CD4-positive, alpha-beta T cell (primary cell): ENCODE data around the gene FUZ. TPM values are rescaled to one million over a fixed set of nuclear protein-coding genes. Genes with fewer than 3 reads are reported as not detected.
A peak's percentile ranks its signal among the peaks of the same experiment; 100 is the strongest.

Experiments used
- ATAC-seq: fragments of 200-7000 bp; cut with Tn5 transposase; one replicate; pipeline ENCODE4 v1.10.0; 2022; ENCODE audit warnings: mild to moderate bottlenecking; ENCODE audit not compliant: poor library complexity
- CTCF ChIA-PET: fragments of 350-600 bp; sonication (Branson Sonifier 250); formaldehyde crosslinking; loops from one replicate; lab custom pipeline; 2021; ENCODE audit warnings: antibody characterized with exemption, inconsistent platforms; lab: Charles Lee
- POLR2A ChIA-PET: fragments of 350-600 bp; sonication (Branson Sonifier 250); formaldehyde crosslinking; loops from one replicate; lab custom pipeline; 2021; ENCODE audit warnings: antibody characterized with exemption, inconsistent platforms; lab: Charles Lee
- DNase-seq, 14 experiments: peaks; one replicate each; pipeline ENCODE4 v3.0.0-alpha.2; 2013 to 2020; ENCODE audit warnings: mixed read lengths in 2 of 14
- H3K27ac ChIP-seq, 2 donors: one replicate each; pipeline versions ENCODE4 v1.5.1 to v1.7.0; 2013; ENCODE audit warnings: low read length in 2 of 2, low read depth in 1 of 2, mild to moderate bottlenecking in 1 of 2
- H3K27me3 ChIP-seq, 2 experiments: 1 replicate in 1 of 2; 2 replicates in 1 of 2; pipeline versions ENCODE4 v1.6.1 to v1.7.0; 2013; ENCODE audit warnings: low read length in 2 of 2, control low read depth in 1 of 2, mild to moderate bottlenecking in 1 of 2, moderate library complexity in 1 of 2; ENCODE audit not compliant: insufficient read depth in 2 of 2, control insufficient read depth in 1 of 2
- H3K36me3 ChIP-seq: one replicate; pipeline ENCODE4 v1.6.1; 2013; ENCODE audit warnings: low read length, control low read depth; ENCODE audit not compliant: insufficient read depth
- H3K4me1 ChIP-seq: one replicate; pipeline ENCODE4 v1.6.1; 2013; ENCODE audit warnings: low read length, control low read depth; ENCODE audit not compliant: insufficient read depth
- H3K4me3 ChIP-seq: one replicate; pipeline ENCODE4 v1.5.1; 2013; ENCODE audit warnings: mild to moderate bottlenecking, low read length, moderate library complexity
- H3K9me3 ChIP-seq, 2 experiments: 1 replicate in 1 of 2; 2 replicates in 1 of 2; pipeline versions ENCODE4 v1.6.1 to v1.7.0; 2013; ENCODE audit warnings: low read length in 2 of 2, mild to moderate bottlenecking in 2 of 2, control low read depth in 1 of 2, moderate library complexity in 1 of 2; ENCODE audit not compliant: control insufficient read depth in 1 of 2, insufficient read depth in 1 of 2
- H3K27ac Mint-ChIP-seq: one replicate; pipeline ENCODE4 v1.8.0; 2020; ENCODE audit warnings: mixed read lengths
- H3K27me3 Mint-ChIP-seq: one replicate; pipeline ENCODE4 v1.8.0; 2021; ENCODE audit warnings: mixed read lengths
- H3K36me3 Mint-ChIP-seq: one replicate; pipeline ENCODE4 v1.8.0; 2021; ENCODE audit warnings: low read depth, mixed read lengths
- H3K4me1 Mint-ChIP-seq: one replicate; pipeline ENCODE4 v1.8.0; 2021; ENCODE audit warnings: low read depth, mixed read lengths
- H3K4me3 Mint-ChIP-seq: one replicate; pipeline ENCODE4 v1.8.0; 2020; ENCODE audit warnings: mild to moderate bottlenecking, mixed read lengths
- H3K9me3 Mint-ChIP-seq: one replicate; pipeline ENCODE4 v1.8.0; 2020; ENCODE audit warnings: mixed read lengths
- intact Hi-C, 2 experiments: fragments of 100-400 bp; cut with DNase I in 1 of 2; cut with micrococcal nuclease in 1 of 2; formaldehyde crosslinking; loops; one replicate each; pipeline versions ENCODE4 v1.15.1 to v1.9.0; 2023 to 2025; cut with DNase I, micrococcal nuclease
- total RNA-seq, 174 experiments: library from RNA in 2 of 174; stranded (reverse) in 2 of 174; gene quantifications; one replicate each; pipeline ENCODE4 v1.2.3 and lab custom pipeline; 2021 to 2026
- TF ChIP-seq, protein P1 (sequence below): fragments of 200-600 bp; IDR thresholded peaks from one replicate; pipeline ENCODE4 v1.8.0; 2022; ENCODE audit warnings: antibody characterized with exemption, mild to moderate bottlenecking

FUZ gene
- total RNA-seq, 2 experiments from 2014 or later, result 14.9 to 15.2 TPM

DNA sequence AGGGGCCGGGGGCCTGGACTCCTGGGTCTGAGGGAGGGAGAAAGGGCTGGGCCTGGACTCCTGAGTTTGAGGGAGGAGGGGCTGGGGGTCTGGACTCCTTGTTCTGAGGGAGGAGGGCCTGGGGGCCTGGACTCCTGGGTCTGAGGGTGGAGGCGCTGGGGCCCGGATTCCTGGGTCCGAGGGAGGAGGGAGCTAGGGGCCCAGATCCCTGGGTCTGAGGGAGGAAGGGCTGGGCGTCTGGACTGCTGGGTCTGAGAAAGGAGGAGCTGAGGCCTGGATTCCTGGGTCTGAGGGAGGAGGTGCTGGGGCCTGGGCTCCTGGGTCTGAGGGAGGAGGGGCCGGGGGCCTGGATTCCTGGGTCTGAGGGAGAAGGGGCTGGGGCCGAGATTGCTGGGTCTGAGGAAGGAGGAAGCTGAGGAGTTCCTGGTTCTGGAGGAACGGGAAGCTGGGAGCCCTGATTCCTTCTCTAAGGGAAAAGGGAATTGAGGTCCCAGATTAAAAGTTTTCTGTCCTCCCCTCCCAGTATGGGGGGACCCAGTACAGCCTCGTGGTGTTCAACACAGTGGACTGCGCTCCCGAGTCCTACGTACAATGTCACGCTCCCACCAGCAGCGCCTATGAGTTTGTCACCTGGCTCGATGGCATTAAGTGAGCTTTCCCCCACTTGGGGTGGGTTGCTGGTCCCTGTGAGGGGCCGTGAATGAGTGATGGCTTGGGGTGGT lies 5.7 kb upstream of the FUZ start:
- peak overlapping the region; percentile 99 for H3K27ac Mint-ChIP-seq
- H3K9me3 Mint-ChIP-seq, result no peaks in the 10 kb centered on the region
- intact Hi-C loops, result loop anchor here (1.0 to 10.0 kb wide), 5 partner anchors 31 to 324 kb away; partner anchors contain the start of genes ATF5 (in 1 of the 2), NUP62 (in 1 of the 2), PNKP (in 1 of the 2) and PTOV1 (in 1 of the 2)
- Histone ChIP-seq H3K27ac (peak overlapping the region; percentile 96 to 97), H3K4me1 (peaks cover 32% of the 10 kb centered on the region), H3K4me3 (peak overlapping the region; percentile 66), H3K27me3 (no peaks in the 10 kb centered on the region), H3K9me3 (no peaks in the 10 kb centered on the region), H3K36me3 (peaks cover 18% of the 10 kb centered on the region)
- ATAC-seq (no peak), DNase-seq (no peak)
- TF ChIP-seq, protein P1, sequence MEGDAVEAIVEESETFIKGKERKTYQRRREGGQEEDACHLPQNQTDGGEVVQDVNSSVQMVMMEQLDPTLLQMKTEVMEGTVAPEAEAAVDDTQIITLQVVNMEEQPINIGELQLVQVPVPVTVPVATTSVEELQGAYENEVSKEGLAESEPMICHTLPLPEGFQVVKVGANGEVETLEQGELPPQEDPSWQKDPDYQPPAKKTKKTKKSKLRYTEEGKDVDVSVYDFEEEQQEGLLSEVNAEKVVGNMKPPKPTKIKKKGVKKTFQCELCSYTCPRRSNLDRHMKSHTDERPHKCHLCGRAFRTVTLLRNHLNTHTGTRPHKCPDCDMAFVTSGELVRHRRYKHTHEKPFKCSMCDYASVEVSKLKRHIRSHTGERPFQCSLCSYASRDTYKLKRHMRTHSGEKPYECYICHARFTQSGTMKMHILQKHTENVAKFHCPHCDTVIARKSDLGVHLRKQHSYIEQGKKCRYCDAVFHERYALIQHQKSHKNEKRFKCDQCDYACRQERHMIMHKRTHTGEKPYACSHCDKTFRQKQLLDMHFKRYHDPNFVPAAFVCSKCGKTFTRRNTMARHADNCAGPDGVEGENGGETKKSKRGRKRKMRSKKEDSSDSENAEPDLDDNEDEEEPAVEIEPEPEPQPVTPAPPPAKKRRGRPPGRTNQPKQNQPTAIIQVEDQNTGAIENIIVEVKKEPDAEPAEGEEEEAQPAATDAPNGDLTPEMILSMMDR, result no peak
- POLR2A ChIA-PET, result interaction anchor here (0.8 to 2.6 kb wide), 8 partner anchors 11 to 101 kb away, joined by 3 to 14 read pairs (median 4); partner anchors contain the start of genes AKT1S1, PNKP and PTOV1
- H3K4me1 Mint-ChIP-seq, result peaks cover 33% of the 10 kb centered on the region
- CTCF ChIA-PET, result interaction anchor here (0.8 kb wide), 1 partner anchor 138 kb away, joined by 3 read pairs; no protein-coding TSS in a partner anchor
- peaks cover 28% of the 10 kb centered on the region for H3K36me3 Mint-ChIP-seq
- H3K27me3 Mint-ChIP-seq, result no peaks in the 10 kb centered on the region
- peak overlapping the region; percentile 99 for H3K4me3 Mint-ChIP-seq

DNA sequence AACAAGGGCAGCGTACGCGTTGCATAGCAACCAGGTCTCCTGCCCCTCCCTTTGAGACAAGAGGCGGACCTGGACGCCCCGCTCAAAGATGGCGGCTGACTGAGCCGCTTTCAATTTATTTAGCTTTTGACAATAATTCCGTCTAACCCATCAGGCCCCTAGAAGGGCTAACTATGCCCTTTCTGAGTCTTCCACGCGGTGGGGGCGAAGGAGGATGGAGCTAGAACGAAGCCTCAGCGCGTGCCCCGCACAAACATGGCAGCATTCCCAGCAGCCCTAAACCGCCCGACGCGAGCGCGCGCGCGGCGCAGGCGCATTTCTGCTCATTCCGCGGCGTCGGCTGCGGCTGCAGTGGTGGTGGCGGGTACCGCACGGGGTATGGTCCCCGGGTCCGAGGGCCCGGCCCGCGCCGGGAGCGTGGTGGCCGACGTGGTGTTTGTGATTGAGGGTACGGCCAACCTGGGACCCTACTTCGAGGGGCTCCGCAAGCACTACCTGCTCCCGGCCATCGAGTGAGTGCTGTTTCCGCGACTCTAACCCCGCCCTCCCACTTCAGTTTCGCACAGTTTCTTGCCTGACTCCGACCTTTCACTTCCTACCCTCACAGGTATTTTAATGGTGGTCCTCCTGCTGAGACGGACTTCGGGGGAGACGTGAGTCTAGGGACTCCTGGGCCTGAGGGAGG lies 5.0 kb upstream of the FUZ start, which contains the start of gene MED25:
Gene MED25, plus strand, starts transcription at position 326 of the 685 bp plus-strand sequence. Its CDS starts 53 bp downstream, at position 379.
- Mint-ChIP-seq H3K27ac (peak within 1 kb of the TSS; percentile 99), H3K36me3 (peaks cover 26% of the 10 kb centered on the region), H3K27me3 (no peaks in the 10 kb centered on the region), H3K4me1 (peaks cover 35% of the 10 kb centered on the region), H3K9me3 (no peaks in the 10 kb centered on the region), H3K4me3 (peak within 1 kb of the TSS; percentile 99)
- DNase-seq (peak; percentile 78 to 96 (median 86)), ATAC-seq (peak; percentile 60)
- Histone ChIP-seq H3K36me3 (peaks cover 11% of the 10 kb centered on the region), H3K4me1 (peaks cover 34% of the 10 kb centered on the region), H3K27me3 (no peaks in the 10 kb centered on the region), H3K9me3 (no peaks in the 10 kb centered on the region), H3K27ac (peak within 1 kb of the TSS; percentile 96 to 97), H3K4me3 (peak within 1 kb of the TSS; percentile 66)
- TF ChIP-seq, protein P1, result peak; percentile 38
- CTCF ChIA-PET, result no interaction called here
- intact Hi-C loops, result loop anchor here (2.0 to 10.0 kb wide), 5 partner anchors 34 to 323 kb away; partner anchors contain the start of genes ATF5 (in 1 of the 2), NUP62 (in 1 of the 2), PNKP (in 1 of the 2) and PTOV1 (in 1 of the 2)
- POLR2A ChIA-PET, result interaction anchor here (0.8 to 2.6 kb wide), 9 partner anchors 11 to 112 kb away, joined by 3 to 14 read pairs (median 5); partner anchors contain the start of genes AKT1S1, AP2A1, NUP62 and PNKP

DNA sequence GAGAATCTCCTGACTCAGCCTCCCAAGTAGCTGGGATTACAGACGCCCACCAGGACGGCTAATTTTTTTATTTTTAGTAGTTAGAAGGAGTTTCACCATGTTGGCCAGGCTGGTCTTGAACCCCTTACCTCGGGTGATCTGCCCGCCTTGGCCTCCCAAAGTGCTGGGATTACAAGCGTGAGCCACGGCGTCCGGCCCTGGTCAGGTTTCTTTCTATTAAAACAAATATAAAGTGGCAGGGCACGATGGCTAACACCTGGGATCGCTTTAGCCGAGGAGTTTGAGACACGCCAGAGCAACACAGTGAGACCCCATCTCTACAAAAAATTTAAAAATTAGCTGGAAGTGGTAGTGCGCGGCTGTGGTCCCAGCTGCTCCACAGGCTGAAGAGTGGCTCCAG lies 3.5 kb upstream of the FUZ start:
- Histone ChIP-seq H3K4me1 (peaks cover 45% of the 10 kb centered on the region), H3K27ac (peak overlapping the region in 1 of 2 donors; percentile 97), H3K27me3 (no peaks in the 10 kb centered on the region), H3K9me3 (no peaks in the 10 kb centered on the region), H3K4me3 (no peak overlapping the region), H3K36me3 (peaks cover 8% of the 10 kb centered on the region)
- H3K27ac Mint-ChIP-seq, result peak overlapping the region; percentile 99
- TF ChIP-seq, protein P1, result no peak
- no peaks in the 10 kb centered on the region for H3K27me3 Mint-ChIP-seq
- peaks cover 27% of the 10 kb centered on the region for H3K36me3 Mint-ChIP-seq
- intact Hi-C loops, result loop anchor here (2.0 to 10.0 kb wide), 3 partner anchors 36 to 322 kb away; partner anchors contain the start of genes PTOV1 (in 1 of the 2) and RPS11 (in 1 of the 2)
- H3K4me1 Mint-ChIP-seq, result peaks cover 46% of the 10 kb centered on the region
- CTCF ChIA-PET, result no interaction called here
- no peak for ATAC-seq
- no peak overlapping the region for H3K4me3 Mint-ChIP-seq
- H3K9me3 Mint-ChIP-seq, result no peaks in the 10 kb centered on the region
- DNase-seq, result no peak
- POLR2A ChIA-PET, result interaction anchor here (2.6 kb wide), 1 partner anchor 52 kb away, joined by 14 read pairs; the partner anchor contains the start of gene PNKP
